Peyer's patch (tissue), 4 donors: ENCODE data around the gene EPS8.

Source experiments
- POLR2A ChIP-seq, 2 donors: fragments of 450-650 bp; IDR thresholded peaks; one replicate each; pipeline ENCODE4 v1.5.1; 2017; ENCODE audit warnings: antibody characterized with exemption in 2 of 2, mild to moderate bottlenecking in 2 of 2, moderate library complexity in 2 of 2
- TF ChIP-seq, protein P1 (sequence below), 6 experiments: fragments of 450-650 bp in 4 of 6; fragments of 200-600 bp in 2 of 6; sonication (generic) in 1 of 6; IDR thresholded peaks; one replicate each; pipeline ENCODE4 v1.5.1; 2017 to 2019; ENCODE audit warnings: antibody characterized with exemption in 6 of 6, mild to moderate bottlenecking in 3 of 6, moderate library complexity in 1 of 6

DNA sequence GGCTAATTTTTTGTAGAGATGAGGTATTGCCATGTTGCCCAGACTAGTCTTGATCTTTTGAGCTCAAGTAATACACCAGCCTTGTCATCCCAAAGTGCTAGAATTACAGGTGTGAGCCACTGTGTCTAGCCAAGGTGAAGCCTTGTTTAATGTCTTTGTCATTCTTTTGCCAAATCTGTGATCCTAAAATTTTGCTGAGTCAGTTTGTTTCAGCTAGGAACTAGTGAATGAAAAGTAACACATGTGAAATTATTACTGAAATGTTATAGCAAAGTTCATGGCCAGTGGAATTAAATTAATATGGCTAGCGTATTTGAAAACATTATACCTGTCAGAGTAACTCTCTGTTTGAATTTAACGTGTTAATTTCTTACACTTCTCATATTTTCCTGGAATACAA is 26.5 kb upstream of the EPS8 start:
- TF ChIP-seq, protein P1, sequence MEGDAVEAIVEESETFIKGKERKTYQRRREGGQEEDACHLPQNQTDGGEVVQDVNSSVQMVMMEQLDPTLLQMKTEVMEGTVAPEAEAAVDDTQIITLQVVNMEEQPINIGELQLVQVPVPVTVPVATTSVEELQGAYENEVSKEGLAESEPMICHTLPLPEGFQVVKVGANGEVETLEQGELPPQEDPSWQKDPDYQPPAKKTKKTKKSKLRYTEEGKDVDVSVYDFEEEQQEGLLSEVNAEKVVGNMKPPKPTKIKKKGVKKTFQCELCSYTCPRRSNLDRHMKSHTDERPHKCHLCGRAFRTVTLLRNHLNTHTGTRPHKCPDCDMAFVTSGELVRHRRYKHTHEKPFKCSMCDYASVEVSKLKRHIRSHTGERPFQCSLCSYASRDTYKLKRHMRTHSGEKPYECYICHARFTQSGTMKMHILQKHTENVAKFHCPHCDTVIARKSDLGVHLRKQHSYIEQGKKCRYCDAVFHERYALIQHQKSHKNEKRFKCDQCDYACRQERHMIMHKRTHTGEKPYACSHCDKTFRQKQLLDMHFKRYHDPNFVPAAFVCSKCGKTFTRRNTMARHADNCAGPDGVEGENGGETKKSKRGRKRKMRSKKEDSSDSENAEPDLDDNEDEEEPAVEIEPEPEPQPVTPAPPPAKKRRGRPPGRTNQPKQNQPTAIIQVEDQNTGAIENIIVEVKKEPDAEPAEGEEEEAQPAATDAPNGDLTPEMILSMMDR (IDR thresholded peaks at IDR 0.05): no peak
- no peak for TF ChIP-seq POLR2A (IDR thresholded peaks at IDR 0.05)
